Transverse colon (tissue), 3 donors: ENCODE results near the gene DNAJB8.

Source experiments
- CTCF ChIP-seq, 5 experiments: fragments of 200-600 bp in 3 of 5; fragments of 450-650 bp in 2 of 5; sonication (generic) in 3 of 5; IDR thresholded peaks; 1 replicate in 2 of 5; 2 replicates in 3 of 5; pipeline ENCODE4 v1.5.1; 2016 to 2017; ENCODE audit warnings: antibody characterized with exemption in 5 of 5, inconsistent platforms in 3 of 5, mild to moderate bottlenecking in 2 of 5, moderate library complexity in 1 of 5
- EP300 ChIP-seq: sonication (generic); formaldehyde crosslinking; IDR thresholded peaks from one replicate; pipeline ENCODE4 v1.6.1; 2017; ENCODE audit warnings: antibody characterized with exemption, low read depth

- no peak for TF ChIP-seq CTCF (IDR thresholded peaks at IDR 0.05)
- TF ChIP-seq EP300 = no peak
Measured at GRCh38 chr3:128462931-128463330, 3.8 kb downstream of the DNAJB8 start.
